ENCODE results near the gene ACCS. TPM values are rescaled to one million over a fixed set of nuclear protein-coding genes. Genes with fewer than 3 reads are reported as not detected.

Gene ACCS
- total and polyA plus RNA-seq, 2 of the 4 experiments (the other 2 are of a cell fraction) = 1.8 to 7.3 TPM

- no peak overlapping the region for H3K18ac ChIP-seq (ENCODE audit: low read depth, low read length)
- no peak overlapping the region for H3K4me2 ChIP-seq (ENCODE audit: low read depth, low read length)
- H3K4ac ChIP-seq (ENCODE audit: low read depth, low read length) = no peak overlapping the region
- H3K9me1 ChIP-seq (ENCODE audit: insufficient read depth, low read length) = no peaks in the 10 kb centered on the region; the same call in 1 of the 2 replicates
- ATAC-seq (ENCODE audit: low read depth) = no peak
- H4K91ac ChIP-seq (ENCODE audit: insufficient read depth, low read depth, low read length) = no peak overlapping the region
- no peak overlapping the region for H2BK20ac ChIP-seq (ENCODE audit: low read depth, low read length)
- no peak overlapping the region for H2AK5ac ChIP-seq (ENCODE audit: low read depth, low read length)
- dilution Hi-C loops (cut with HindIII; ENCODE audit: low sequenced_read_pairs, unreplicated experiment) (no loop called here), intact Hi-C loops (cut with micrococcal nuclease) (no loop called here), in situ Hi-C loops (cut with MboI; ENCODE audit: low sequenced_read_pairs) (loop anchor here (25.0 kb wide), 1 partner anchor 792 kb away; no protein-coding TSS in a partner anchor)
- H3K14ac ChIP-seq (replicated peaks; ENCODE audit: low read depth, low read length) = no peak overlapping the region
- H2AFZ ChIP-seq (replicated peaks; ENCODE audit: low read length, poor library complexity) = no peak overlapping the region
- ChIA-PET POLR2A (ENCODE audit: unreplicated experiment) (no interaction called here), CTCF (interaction anchor here (1.3 to 1.8 kb wide), 3 partner anchors 13 to 26 kb away, joined by 4 to 6 read pairs (median 4); no protein-coding TSS in a partner anchor)
- BruUV-seq (replicated peaks) = no TSS peak
- H3K9me3 ChIP-seq (ENCODE audit: control insufficient read depth, insufficient read depth, low read length) = no peaks in the 10 kb centered on the region
- H3K23ac ChIP-seq (ENCODE audit: low read depth, low read length) = no peak overlapping the region
- H4K8ac ChIP-seq (ENCODE audit: low read depth in 2 of 2, low read length in 2 of 2) = no peak overlapping the region
- H2BK15ac ChIP-seq (ENCODE audit: low read depth, low read length) = no peak overlapping the region
- no peak overlapping the region for H2AK9ac ChIP-seq (replicated peaks; ENCODE audit: low read depth, low read length, poor library complexity)
- no peaks in the 10 kb centered on the region for H3K27me3 ChIP-seq (ENCODE audit: control insufficient read depth, insufficient read depth, low read length)
- no peak overlapping the region for H3K56ac ChIP-seq (ENCODE audit: extremely low read depth, insufficient read depth, low read length)
- no peak overlapping the region for H3K27ac ChIP-seq (ENCODE audit: insufficient read depth, low read length)
- H4K5ac ChIP-seq (ENCODE audit: low read depth, low read length) = no peak overlapping the region
- H3K79me1 ChIP-seq (ENCODE audit: low read depth in 1 of 2, low read length in 2 of 2) = peaks cover 0 to 2% of the 10 kb centered on the region in 2 experiments; a peak in 1 of 4 replicates
- no peak overlapping the region for H3K4me3 ChIP-seq (ENCODE audit: insufficient read depth, low read depth, low read length)
- H3K36me3 ChIP-seq (ENCODE audit: control insufficient read depth, insufficient read depth, low read length) = peaks cover 19% of the 10 kb centered on the region
- WGBS, 2 experiments (ENCODE audit: extremely low coverage in 2 of 2, insufficient read length in 1 of 2) = 60% methylated on average over 1 of the region's 5 CpGs; no CpG with 5 or more reads in 1 of the 2 experiments
- DNase-seq = no peak
- no peak overlapping the region for H2BK120ac ChIP-seq (ENCODE audit: low read depth, low read length)
- H3K9ac ChIP-seq (ENCODE audit: low read depth, low read length) = no peak overlapping the region
- H4K20me1 ChIP-seq (ENCODE audit: insufficient read depth, low read length) = no peaks in the 10 kb centered on the region
- H3K4me1 ChIP-seq (ENCODE audit: control insufficient read depth, insufficient read depth, low read length) = peaks cover 2% of the 10 kb centered on the region; the same call in 1 of the 2 replicates
- no peak overlapping the region for H2BK5ac ChIP-seq (ENCODE audit: low read depth, low read length, poor library complexity, severe bottlenecking)
- TF ChIP-seq MXI1 (IDR thresholded peaks at IDR 0.05; ENCODE audit: borderline replicate concordance, low read depth, low read length) = no peak
- no peak for TF ChIP-seq SMC3 (IDR thresholded peaks at IDR 0.05; ENCODE audit: low read depth, low read length)
- TF ChIP-seq BHLHE40 (IDR thresholded peaks at IDR 0.05; ENCODE audit: low read depth, low read length) = no peak
- peak; percentile 12; the same call in 1 of the 2 replicates for TF ChIP-seq CTCF (conservative IDR thresholded peaks at IDR 0.05; ENCODE audit: low read depth, low read length)
- no peak for TF ChIP-seq CEBPB (IDR thresholded peaks at IDR 0.05; ENCODE audit: low read depth, low read length)
Measured at GRCh38 chr11:44120169-44120568, 54.1 kb downstream of the ACCS start.

Data from IMR-90 (cell line).